Panc1 (cell line): Measurements from ENCODE around the gene AGAP1. TPM values are rescaled to one million over a fixed set of nuclear protein-coding genes. Genes with fewer than 3 reads are reported as not detected.

Source experiments
- ATAC-seq: fragments of 200-7000 bp; cut with Tn5 transposase; 2 replicates; pipeline ENCODE4 v1.9.1; 2020; ENCODE audit warnings: mild to moderate bottlenecking, moderate library complexity
- BruUV-seq: library from RNA; stranded (reverse); fragments of 400-500 nt; replicated peaks from 2 replicates; lab custom pipeline; 2021; lab: Mats Ljungman, UMichigan
- CTCF ChIA-PET: fragments of 300-600 bp; sonication (Branson Sonifier 250); formaldehyde crosslinking; loops from one replicate; lab custom pipeline; 2022; ENCODE audit warnings: antibody characterized with exemption; lab: Charles Lee
- POLR2A ChIA-PET: fragments of 300-600 bp; sonication (Branson Sonifier 250); formaldehyde crosslinking; loops from one replicate; lab custom pipeline; 2022; ENCODE audit warnings: antibody characterized with exemption; lab: Charles Lee
- DNase-seq: peaks from one replicate; pipeline ENCODE4 v3.0.0-alpha.2; 2010; ENCODE audit warnings: low read depth, low spot score
- H3K27ac ChIP-seq: 2 replicates; pipeline ENCODE4 v1.5.1; 2011; ENCODE audit warnings: mild to moderate bottlenecking, low read length, inconsistent platforms
- H3K27me3 ChIP-seq: fragments of 200-500 bp; sonication (Bioruptor generic); 2 replicates; pipeline ENCODE4 v1.6.0; 2014; ENCODE audit warnings: low read length, inconsistent platforms; ENCODE audit not compliant: control insufficient read depth, insufficient read depth
- H3K36me3 ChIP-seq: fragments of 200-500 bp; sonication (Bioruptor generic); 2 replicates; pipeline ENCODE4 v1.5.1; 2014; ENCODE audit warnings: inconsistent platforms, mild to moderate bottlenecking, low read length, moderate library complexity; ENCODE audit not compliant: control insufficient read depth, insufficient read depth
- H3K4me1 ChIP-seq: 2 replicates; pipeline ENCODE4 v1.5.1; 2011; ENCODE audit warnings: inconsistent platforms, mild to moderate bottlenecking, low read length, moderate library complexity; ENCODE audit not compliant: control insufficient read depth, insufficient read depth
- H3K4me3 ChIP-seq, 2 experiments: 2 replicates each; pipeline ENCODE4 v1.5.1; 2011 to 2012; ENCODE audit warnings: low read depth in 2 of 2, low read length in 2 of 2, mild to moderate bottlenecking in 2 of 2, inconsistent platforms in 1 of 2, moderate library complexity in 1 of 2
- H3K9me3 ChIP-seq: fragments of 200-500 bp; sonication (Bioruptor generic); 2 replicates; pipeline ENCODE4 v1.5.1; 2014; ENCODE audit warnings: low read depth, mild to moderate bottlenecking, inconsistent platforms, low read length, moderate library complexity; ENCODE audit not compliant: control insufficient read depth, insufficient read depth
- CTCF ChIP-seq: fragments of 450-650 bp; IDR thresholded peaks from 2 replicates; pipeline ENCODE4 v1.5.1; 2017; ENCODE audit warnings: mild to moderate bottlenecking
- POLR2AphosphoS5 ChIP-seq: IDR thresholded peaks from 2 replicates; pipeline ENCODE4 v1.6.1; 2012; ENCODE audit warnings: mild to moderate bottlenecking, low read depth, low read length, moderate library complexity
- REST ChIP-seq, 2 experiments: IDR thresholded peaks; 2 replicates each; pipeline ENCODE4 v1.6.1; 2011 to 2012; ENCODE audit warnings: low read depth in 2 of 2, control low read depth in 1 of 2, low read length in 1 of 2, mild to moderate bottlenecking in 1 of 2, moderate library complexity in 1 of 2; ENCODE audit not compliant: insufficient read depth in 1 of 2
- SIN3A ChIP-seq: IDR thresholded peaks from 2 replicates; pipeline ENCODE4 v1.6.1; 2012; ENCODE audit warnings: low read depth, mild to moderate bottlenecking, low read length, moderate library complexity, borderline replicate concordance; ENCODE audit not compliant: insufficient read depth
- TCF7L2 ChIP-seq: IDR thresholded peaks from 2 replicates; pipeline ENCODE4 v1.6.1; 2011; ENCODE audit warnings: mild to moderate bottlenecking, low read depth, low read length, inconsistent platforms
- in situ Hi-C: cut with HindIII; loops from 2 replicates; pipeline ENCODE4 v1.10.0; 2016; ENCODE audit warnings: low sequenced_read_pairs, low pct_unique_long_range_greater_than_20kb
- intact Hi-C: fragments of 100-400 bp; cut with micrococcal nuclease; formaldehyde crosslinking; loops from one replicate; pipeline ENCODE4 v1.10.0; 2022; ENCODE audit not compliant: unreplicated experiment
- total RNA-seq: library from RNA; stranded (reverse); gene quantifications from one replicate; pipeline ENCODE4 v1.2.1, GENCODE V29; 2021; ENCODE audit not compliant: unreplicated experiment

AGAP1 gene
- total RNA-seq, 1 experiment from 2014 or later, result 38.9 TPM

GRCh38 chr2:236103981-236104380 lies 610.1 kb downstream of the AGAP1 start:
- no peak for ATAC-seq
- TF ChIP-seq POLR2AphosphoS5 (no peak), TCF7L2 (no peak), CTCF (no peak), REST (IDR thresholded peaks at IDR 0.05; ENCODE audit: insufficient read depth in 1 of 2, low read depth in 2 of 2, low read length in 1 of 2) (no peak), SIN3A (no peak)
- H3K4me3 ChIP-seq, result no peak overlapping the region
- no peak overlapping the region for H3K27ac ChIP-seq
- H3K36me3 ChIP-seq, result no peaks in the 10 kb centered on the region
- intact Hi-C loops, result no loop called here
- no peaks in the 10 kb centered on the region for H3K4me1 ChIP-seq
- no peaks in the 10 kb centered on the region for H3K27me3 ChIP-seq
- ChIA-PET CTCF (no interaction called here), POLR2A (no interaction called here)
- in situ Hi-C loops, result no loop called here
- H3K9me3 ChIP-seq, result no peaks in the 10 kb centered on the region
- no peak for DNase-seq
- BruUV-seq, result no TSS peak

GRCh38 chr2:236105955-236106607 lies 612.2 kb downstream of the AGAP1 start:
- TF ChIP-seq REST (IDR thresholded peaks at IDR 0.05; ENCODE audit: insufficient read depth in 1 of 2, low read depth in 2 of 2, low read length in 1 of 2), result no peak
- TF ChIP-seq POLR2AphosphoS5, result no peak
- no peak for TF ChIP-seq TCF7L2
- no peak for TF ChIP-seq CTCF
- no peak for TF ChIP-seq SIN3A
- POLR2A ChIA-PET, result no interaction called here
- in situ Hi-C loops, result no loop called here
- DNase-seq, result no peak
- Histone ChIP-seq H3K9me3 (no peaks in the 10 kb centered on the region), H3K4me3 (no peak overlapping the region), H3K27me3 (no peaks in the 10 kb centered on the region), H3K4me1 (no peaks in the 10 kb centered on the region), H3K36me3 (no peaks in the 10 kb centered on the region), H3K27ac (no peak overlapping the region)
- CTCF ChIA-PET, result no interaction called here
- ATAC-seq, result no peak
- intact Hi-C loops, result no loop called here
- BruUV-seq, result no TSS peak
